K562 (cell line): ENCODE measurements around the gene GRHPR. TPM values are rescaled to one million over a fixed set of nuclear protein-coding genes. Genes with fewer than 3 reads are reported as not detected.

Experiments used
- L3MBTL2 ChIP-seq: fragments of 450-650 bp; IDR thresholded peaks from 2 replicates; pipeline ENCODE4 v1.6.1; 2016; ENCODE audit warnings: mild to moderate bottlenecking, moderate library complexity
- TSHZ1 ChIP-seq: fragments of 250-450 bp; sonication (Bioruptor Pico); IDR thresholded peaks from 2 replicates; pipeline ENCODE4 v1.4.0; 2020; ENCODE audit warnings: mild to moderate bottlenecking, moderate library complexity
- polyA plus RNA-seq, 8 experiments: library from polyadenylated mRNA; depleted of rRNA in 4 of 8; stranded (reverse) in 5 of 8; unstranded in 3 of 8; fragments of >200 nt; fragmentation: Nextera tagmentation in 2 of 8; fragmentation: Illumina TruSeq in 1 of 8; extraction: Ambion mirVana in 2 of 8; extraction: Trizol in 1 of 8; gene quantifications; 2 replicates each; pipeline versions ENCODE4 v1.2.1 to v1.2.3, GENCODE V29; 2011 to 2014; ENCODE audit warnings: inconsistent platforms in 1 of 8, missing spikeins in 1 of 8
- total RNA-seq, 7 experiments: library from RNA; depleted of rRNA in 6 of 7; stranded (reverse); fragments of >200 nt in 6 of 7; fragmentation: Illumina TruSeq in 2 of 7; extraction: Trizol in 2 of 7; gene quantifications; 2 replicates each; pipeline versions ENCODE4 v1.2.1 to v1.2.3, GENCODE V29; 2011 to 2021; ENCODE audit warnings: low replicate concordance in 1 of 7
- TF ChIP-seq, protein P1 (sequence below), 2 experiments: fragments of 450-650 bp; formaldehyde crosslinking in 1 of 2; IDR thresholded peaks; 2 replicates each; pipeline versions ENCODE4 v1.4.0 to v1.6.1; 2014 to 2020; ENCODE audit warnings: mild to moderate bottlenecking in 2 of 2, borderline replicate concordance in 1 of 2, low read depth in 1 of 2
- TF ChIP-seq, protein P2 (sequence below), 3 experiments: IDR thresholded peaks in 2 of 3; conservative IDR thresholded peaks in 1 of 3; 2 replicates each; pipeline ENCODE4 v1.5.1; 2011 to 2012; ENCODE audit warnings: low read length in 3 of 3, mild to moderate bottlenecking in 3 of 3, control low read depth in 2 of 3, improper control_type of control experiment in 1 of 3, inconsistent platforms in 1 of 3, low read depth in 1 of 3, mixed read lengths in 1 of 3, moderate library complexity in 1 of 3; ENCODE audit not compliant: insufficient read depth in 2 of 3

GRHPR gene
- total and polyA plus RNA-seq, 9 of the 15 experiments (the other 6 are each of a cell fraction or from before 2014, with no cell fraction given): 38.9 to 144 (median 120) TPM

DNA sequence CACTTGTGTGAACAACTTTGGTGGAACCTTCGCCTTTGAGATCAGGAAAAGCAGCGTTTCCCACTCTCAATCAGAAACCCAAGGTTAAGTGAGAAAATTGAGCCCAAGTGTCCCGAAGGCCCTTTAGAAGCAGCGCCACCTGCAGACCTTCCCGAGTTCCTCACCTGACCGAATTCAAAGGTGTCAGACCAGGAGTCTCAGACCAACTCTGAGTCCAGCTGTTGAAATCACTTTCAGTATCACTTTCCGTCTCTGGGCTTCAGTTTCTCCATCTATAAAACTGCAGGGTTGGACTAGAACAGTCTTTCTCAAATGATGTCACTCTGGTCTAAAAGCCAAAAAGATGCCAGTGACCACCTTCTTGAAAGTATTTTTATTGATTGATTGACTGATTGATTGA is 31.7 kb upstream of the GRHPR start (continued):
- TF ChIP-seq, protein P1, sequence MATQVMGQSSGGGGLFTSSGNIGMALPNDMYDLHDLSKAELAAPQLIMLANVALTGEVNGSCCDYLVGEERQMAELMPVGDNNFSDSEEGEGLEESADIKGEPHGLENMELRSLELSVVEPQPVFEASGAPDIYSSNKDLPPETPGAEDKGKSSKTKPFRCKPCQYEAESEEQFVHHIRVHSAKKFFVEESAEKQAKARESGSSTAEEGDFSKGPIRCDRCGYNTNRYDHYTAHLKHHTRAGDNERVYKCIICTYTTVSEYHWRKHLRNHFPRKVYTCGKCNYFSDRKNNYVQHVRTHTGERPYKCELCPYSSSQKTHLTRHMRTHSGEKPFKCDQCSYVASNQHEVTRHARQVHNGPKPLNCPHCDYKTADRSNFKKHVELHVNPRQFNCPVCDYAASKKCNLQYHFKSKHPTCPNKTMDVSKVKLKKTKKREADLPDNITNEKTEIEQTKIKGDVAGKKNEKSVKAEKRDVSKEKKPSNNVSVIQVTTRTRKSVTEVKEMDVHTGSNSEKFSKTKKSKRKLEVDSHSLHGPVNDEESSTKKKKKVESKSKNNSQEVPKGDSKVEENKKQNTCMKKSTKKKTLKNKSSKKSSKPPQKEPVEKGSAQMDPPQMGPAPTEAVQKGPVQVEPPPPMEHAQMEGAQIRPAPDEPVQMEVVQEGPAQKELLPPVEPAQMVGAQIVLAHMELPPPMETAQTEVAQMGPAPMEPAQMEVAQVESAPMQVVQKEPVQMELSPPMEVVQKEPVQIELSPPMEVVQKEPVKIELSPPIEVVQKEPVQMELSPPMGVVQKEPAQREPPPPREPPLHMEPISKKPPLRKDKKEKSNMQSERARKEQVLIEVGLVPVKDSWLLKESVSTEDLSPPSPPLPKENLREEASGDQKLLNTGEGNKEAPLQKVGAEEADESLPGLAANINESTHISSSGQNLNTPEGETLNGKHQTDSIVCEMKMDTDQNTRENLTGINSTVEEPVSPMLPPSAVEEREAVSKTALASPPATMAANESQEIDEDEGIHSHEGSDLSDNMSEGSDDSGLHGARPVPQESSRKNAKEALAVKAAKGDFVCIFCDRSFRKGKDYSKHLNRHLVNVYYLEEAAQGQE (IDR thresholded peaks at IDR 0.05; ENCODE audit: borderline replicate concordance): peak; percentile 63; the same call in 1 of the 2 replicates
- TF ChIP-seq, protein P1 (CRISPR knock-in tag; IDR thresholded peaks at IDR 0.05; ENCODE audit: low read depth): no peak
- TF ChIP-seq L3MBTL2: 0 out of 2 replicates have a peak, but pooled peaks have one; percentile 19
- no peak for TF ChIP-seq TSHZ1 (CRISPR knock-in tag)
- TF ChIP-seq, protein P2, sequence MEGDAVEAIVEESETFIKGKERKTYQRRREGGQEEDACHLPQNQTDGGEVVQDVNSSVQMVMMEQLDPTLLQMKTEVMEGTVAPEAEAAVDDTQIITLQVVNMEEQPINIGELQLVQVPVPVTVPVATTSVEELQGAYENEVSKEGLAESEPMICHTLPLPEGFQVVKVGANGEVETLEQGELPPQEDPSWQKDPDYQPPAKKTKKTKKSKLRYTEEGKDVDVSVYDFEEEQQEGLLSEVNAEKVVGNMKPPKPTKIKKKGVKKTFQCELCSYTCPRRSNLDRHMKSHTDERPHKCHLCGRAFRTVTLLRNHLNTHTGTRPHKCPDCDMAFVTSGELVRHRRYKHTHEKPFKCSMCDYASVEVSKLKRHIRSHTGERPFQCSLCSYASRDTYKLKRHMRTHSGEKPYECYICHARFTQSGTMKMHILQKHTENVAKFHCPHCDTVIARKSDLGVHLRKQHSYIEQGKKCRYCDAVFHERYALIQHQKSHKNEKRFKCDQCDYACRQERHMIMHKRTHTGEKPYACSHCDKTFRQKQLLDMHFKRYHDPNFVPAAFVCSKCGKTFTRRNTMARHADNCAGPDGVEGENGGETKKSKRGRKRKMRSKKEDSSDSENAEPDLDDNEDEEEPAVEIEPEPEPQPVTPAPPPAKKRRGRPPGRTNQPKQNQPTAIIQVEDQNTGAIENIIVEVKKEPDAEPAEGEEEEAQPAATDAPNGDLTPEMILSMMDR (IDR thresholded peaks at IDR 0.05 in 2 of 3, conservative IDR thresholded peaks at IDR 0.05 in 1 of 3; ENCODE audit: insufficient read depth in 2 of 3, low read depth in 1 of 3, low read length in 3 of 3): peak; percentile 82 to 84 (median 83)
